ENCODE data around the gene ZCCHC14. TPM values are rescaled to one million over a fixed set of nuclear protein-coding genes. Genes with fewer than 3 reads are reported as not detected.

ZCCHC14 gene
- total and polyA plus RNA-seq, 2 of the 13 experiments (the other 11 are each of a cell fraction or from before 2014, with no cell fraction given), result 12.4 to 12.5 TPM

- TF ChIP-seq HMGXB4 (CRISPR knock-in tag; IDR thresholded peaks at IDR 0.05; ENCODE audit: borderline replicate concordance in 1 of 2, low read depth in 1 of 2) (peak; percentile 13 to 14; a peak in 1 of 4 replicates), ZNF414 (CRISPR knock-in tag; IDR thresholded peaks at IDR 0.05) (0 out of 2 replicates have a peak, but pooled peaks have one; percentile 46), ZNF646 (CRISPR knock-in tag; IDR thresholded peaks at IDR 0.05) (no peak), ZNF839 (CRISPR knock-in tag; IDR thresholded peaks at IDR 0.05; ENCODE audit: borderline replicate concordance) (no peak), HNF4A (CRISPR knock-in tag; IDR thresholded peaks at IDR 0.05) (peak; percentile 47), ZNF274 (CRISPR knock-in tag; IDR thresholded peaks at IDR 0.05) (no peak), PHF20 (CRISPR knock-in tag; IDR thresholded peaks at IDR 0.05) (no peak), ZBTB39 (CRISPR knock-in tag; IDR thresholded peaks at IDR 0.05) (0 out of 2 replicates have a peak, but pooled peaks have one; percentile 22), POGK (CRISPR knock-in tag; conservative IDR thresholded peaks at IDR 0.05) (peak; percentile 73)
Observed at GRCh38 chr16:87535855-87536794, 43.3 kb upstream of the ZCCHC14 start (continued).

Measured in HepG2 (cell line).